A549 (cell line): ENCODE data around the gene AXL.

Experiments used
- CHD2 ChIP-seq: fragments of 150-350 bp; IDR thresholded peaks from 2 replicates; pipeline ENCODE4 v1.6.1; 2014; ENCODE audit warnings: low read length; ENCODE audit not compliant: partially characterized antibody
- POLR2A ChIP-seq: IDR thresholded peaks from 2 replicates; pipeline ENCODE4 v1.6.1; 2012; ENCODE audit warnings: mild to moderate bottlenecking, low read length
- TF ChIP-seq, protein P1 (sequence below): fragments of >200 bp; sonication (Bioruptor Twin); formaldehyde crosslinking; IDR thresholded peaks from 3 replicates; pipeline ENCODE4 v1.5.1; 2016
- TF ChIP-seq, protein P2 (sequence below): IDR thresholded peaks from 2 replicates; pipeline ENCODE4 v1.6.1; 2012

DNA sequence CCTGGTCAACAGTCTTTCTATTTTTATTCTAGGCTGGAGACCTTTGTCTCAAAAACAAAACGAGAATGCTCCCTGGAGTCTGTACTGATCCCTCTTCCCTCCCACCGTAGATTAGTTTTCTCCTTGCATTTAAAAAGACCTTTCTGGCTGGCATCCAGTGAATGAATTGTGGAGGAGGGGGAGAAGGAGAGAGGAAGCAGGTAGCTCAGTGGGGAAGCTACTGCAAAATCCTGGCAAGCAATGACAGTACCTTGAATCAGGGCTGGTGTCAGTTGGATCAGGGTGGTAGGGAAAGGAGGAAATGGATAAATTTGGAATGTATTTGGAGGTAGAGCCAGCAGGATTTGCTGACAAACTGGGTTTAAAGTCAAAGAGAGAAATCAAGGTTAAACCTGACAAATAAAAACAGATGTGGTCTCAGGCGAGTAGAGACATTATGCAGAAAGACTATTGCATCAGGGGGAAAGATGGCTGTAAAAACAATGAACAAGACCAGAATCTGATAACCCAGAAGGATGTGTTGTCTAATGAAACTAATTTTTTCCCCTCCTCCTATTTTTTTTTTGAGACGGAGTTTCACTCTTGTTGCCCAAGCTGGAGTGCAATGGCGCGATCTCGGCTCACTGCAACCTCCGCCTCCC is 29.5 kb upstream of the AXL start:
- TF ChIP-seq POLR2A (no peak), CHD2 (no peak)
- TF ChIP-seq, protein P1, sequence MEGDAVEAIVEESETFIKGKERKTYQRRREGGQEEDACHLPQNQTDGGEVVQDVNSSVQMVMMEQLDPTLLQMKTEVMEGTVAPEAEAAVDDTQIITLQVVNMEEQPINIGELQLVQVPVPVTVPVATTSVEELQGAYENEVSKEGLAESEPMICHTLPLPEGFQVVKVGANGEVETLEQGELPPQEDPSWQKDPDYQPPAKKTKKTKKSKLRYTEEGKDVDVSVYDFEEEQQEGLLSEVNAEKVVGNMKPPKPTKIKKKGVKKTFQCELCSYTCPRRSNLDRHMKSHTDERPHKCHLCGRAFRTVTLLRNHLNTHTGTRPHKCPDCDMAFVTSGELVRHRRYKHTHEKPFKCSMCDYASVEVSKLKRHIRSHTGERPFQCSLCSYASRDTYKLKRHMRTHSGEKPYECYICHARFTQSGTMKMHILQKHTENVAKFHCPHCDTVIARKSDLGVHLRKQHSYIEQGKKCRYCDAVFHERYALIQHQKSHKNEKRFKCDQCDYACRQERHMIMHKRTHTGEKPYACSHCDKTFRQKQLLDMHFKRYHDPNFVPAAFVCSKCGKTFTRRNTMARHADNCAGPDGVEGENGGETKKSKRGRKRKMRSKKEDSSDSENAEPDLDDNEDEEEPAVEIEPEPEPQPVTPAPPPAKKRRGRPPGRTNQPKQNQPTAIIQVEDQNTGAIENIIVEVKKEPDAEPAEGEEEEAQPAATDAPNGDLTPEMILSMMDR, result no peak
- TF ChIP-seq, protein P2, sequence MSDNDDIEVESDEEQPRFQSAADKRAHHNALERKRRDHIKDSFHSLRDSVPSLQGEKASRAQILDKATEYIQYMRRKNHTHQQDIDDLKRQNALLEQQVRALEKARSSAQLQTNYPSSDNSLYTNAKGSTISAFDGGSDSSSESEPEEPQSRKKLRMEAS, result no peak
